HG03066 (cell line): ENCODE results near the gene NEU2.

ENCODE experiments used
- ATAC-seq: cut with Tn5 transposase; IDR thresholded peaks from one replicate; pipeline ENCODE4 v1.9.1; 2021; ENCODE audit warnings: low read depth; ENCODE audit not compliant: unreplicated experiment

The NEU2 gene

GRCh38 chr2:233072838-233073237 is 40.4 kb downstream of the NEU2 start:
- no peak for ATAC-seq

GRCh38 chr2:233074106-233074505 is 41.6 kb downstream of the NEU2 start:
- ATAC-seq: no peak

DNA sequence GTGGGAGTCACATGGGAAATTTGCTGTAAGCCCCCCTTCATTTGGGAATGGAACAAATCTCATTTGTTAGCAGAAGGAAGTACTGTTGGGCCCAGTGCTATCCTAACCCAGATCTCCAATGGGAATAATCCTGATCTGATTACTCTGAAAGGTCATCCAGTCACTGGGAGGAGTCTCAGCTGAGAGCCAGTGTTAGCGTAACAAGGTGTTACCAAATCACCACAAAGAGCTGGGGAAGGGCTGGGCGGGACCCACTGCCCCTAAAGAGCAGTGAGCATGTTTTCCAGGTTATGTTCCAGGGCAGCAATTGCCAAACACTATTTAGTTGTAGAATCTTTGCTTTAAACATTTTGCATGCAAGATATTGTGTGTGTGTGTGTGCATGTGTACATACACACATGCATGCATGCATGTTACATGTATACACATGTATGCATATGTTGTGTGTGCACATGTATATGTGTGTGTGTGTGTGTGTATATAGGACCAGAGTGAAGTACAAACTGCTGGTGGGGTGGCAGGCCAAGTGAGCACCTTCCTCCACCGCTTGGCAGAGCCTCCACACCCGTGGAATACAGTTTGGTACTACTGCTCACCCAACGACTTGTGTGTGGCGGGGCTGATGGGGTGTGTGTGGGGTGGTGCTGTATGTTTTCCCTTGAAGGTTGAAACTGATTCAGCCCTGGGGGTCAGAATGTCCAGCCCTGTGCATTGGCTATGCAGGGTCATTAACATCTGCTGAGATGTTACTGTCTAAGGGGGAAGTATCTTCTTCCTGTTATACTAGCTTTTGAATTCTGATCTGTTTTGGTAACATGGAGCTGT is 42.9 kb downstream of the NEU2 start:
- peak; percentile 33 for ATAC-seq

- ATAC-seq: peak; percentile 56
Observed at GRCh38 chr2:233075966-233076339, 43.5 kb downstream of the NEU2 start.

GRCh38 chr2:233076749-233077148 is 44.3 kb downstream of the NEU2 start:
- ATAC-seq: no peak

DNA sequence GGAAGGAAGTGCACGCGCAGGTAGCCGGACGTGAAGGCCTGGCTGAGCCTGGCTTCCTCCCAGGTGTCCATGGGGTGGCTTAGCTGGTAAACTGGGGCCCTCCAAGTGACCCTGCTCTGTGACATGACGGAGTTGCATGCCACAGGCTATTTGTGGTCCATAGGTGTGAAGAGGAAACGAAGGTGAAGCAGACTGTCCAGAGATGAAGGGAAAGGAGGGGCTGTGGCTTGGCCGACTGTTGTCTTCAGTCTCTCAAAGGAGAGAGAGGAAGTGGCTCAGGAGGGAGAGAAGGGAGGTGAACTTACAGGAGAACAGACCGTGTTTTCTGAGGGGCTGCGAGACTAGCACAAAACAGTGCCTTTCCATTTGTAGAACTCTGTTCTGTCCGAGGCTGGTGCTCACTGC is 47.0 kb downstream of the NEU2 start:
- peak; percentile 28 for ATAC-seq

DNA sequence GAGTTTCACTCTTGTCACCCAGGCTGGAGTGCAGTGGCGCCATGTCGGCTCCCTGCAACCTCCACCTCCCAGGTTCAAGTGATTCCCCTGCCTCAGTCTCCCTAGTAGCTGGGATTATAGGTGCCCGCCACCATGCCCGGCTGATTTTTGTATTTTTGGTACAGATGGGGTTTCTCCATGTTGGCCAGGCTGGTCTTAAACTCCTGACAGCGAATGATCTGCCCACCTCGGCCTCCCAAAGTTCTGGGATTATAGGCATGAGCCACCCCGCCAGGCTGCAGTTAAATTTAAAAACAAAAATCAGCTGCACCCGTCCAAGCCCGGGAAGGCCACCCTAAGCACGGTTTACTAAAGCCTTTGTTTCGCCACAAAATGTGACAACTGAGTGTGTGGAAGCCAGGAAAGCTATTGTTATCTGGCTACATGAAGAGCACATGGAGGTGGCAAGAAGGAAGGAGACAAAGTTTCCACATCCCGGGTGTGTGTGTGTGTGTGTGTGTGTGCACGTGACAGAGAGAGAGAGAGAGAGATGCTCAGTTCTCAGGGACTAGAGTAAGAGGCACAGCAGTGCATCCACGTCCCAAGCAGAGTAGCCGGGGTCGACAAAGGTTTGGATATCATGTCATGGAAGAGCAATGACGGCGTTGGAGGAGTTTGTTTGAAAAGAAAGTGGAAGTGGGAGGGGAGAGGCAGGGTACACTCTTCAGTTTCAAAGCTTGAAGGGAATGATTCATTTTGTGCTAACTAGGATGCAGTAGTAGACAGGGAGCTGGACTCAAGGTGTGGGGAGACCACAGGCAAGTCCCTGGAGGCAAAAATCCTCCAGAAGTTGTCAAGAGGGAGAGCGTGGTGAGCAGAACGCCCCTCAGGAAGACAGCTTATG is 47.7 kb downstream of the NEU2 start:
- ATAC-seq: no peak

- ATAC-seq: no peak
Observed at GRCh38 chr2:233080836-233081229, 48.4 kb downstream of the NEU2 start.

DNA sequence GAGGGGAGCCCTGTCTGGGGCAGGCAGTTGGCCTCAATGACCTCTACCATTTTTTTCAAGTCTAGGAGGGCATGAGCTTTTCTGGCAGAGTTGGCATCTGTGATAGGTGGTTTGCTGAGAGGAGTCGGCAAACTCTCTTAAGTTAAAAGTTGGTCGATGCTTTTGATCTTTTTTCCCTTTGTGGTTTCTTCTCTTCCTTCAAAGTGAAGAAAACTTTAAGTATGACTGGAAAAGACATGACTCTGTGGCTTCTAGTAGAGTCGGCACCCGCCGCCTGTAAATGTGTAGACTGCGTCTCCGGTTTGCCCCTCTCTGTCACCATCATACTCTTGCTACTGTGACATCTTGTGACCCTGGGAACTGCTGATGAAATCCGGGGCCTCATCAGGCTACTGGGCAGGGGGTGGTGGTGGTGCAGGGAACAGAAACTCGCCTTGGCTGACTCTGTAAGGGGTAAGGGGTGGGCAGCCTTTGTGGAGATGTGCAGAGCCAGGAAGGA is 48.8 kb downstream of the NEU2 start:
- no peak for ATAC-seq

DNA sequence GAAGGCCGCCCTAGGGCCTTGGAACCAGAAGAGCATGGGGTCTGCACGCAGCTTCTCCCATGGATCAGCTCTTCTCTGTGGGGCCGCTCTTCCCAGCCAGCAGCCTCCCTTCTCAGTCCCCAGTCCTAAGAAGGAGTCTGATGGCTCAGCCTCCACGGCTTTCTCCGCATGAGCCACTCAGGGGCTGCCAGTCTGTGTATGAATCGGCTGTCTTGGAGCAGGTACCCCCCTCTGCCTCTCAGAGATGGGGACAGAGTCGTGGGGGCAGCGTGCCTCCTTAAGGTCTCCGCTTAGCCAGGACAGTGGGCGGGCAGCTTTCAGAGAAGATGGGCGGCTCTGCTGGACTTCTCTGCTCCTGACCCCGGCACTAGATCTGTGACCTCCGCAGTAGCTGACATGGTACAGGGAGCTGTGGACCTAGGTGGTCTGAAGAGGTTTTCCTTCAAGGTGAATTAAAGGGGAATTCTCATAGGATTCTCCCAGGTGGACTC is 49.3 kb downstream of the NEU2 start:
- no peak for ATAC-seq

DNA sequence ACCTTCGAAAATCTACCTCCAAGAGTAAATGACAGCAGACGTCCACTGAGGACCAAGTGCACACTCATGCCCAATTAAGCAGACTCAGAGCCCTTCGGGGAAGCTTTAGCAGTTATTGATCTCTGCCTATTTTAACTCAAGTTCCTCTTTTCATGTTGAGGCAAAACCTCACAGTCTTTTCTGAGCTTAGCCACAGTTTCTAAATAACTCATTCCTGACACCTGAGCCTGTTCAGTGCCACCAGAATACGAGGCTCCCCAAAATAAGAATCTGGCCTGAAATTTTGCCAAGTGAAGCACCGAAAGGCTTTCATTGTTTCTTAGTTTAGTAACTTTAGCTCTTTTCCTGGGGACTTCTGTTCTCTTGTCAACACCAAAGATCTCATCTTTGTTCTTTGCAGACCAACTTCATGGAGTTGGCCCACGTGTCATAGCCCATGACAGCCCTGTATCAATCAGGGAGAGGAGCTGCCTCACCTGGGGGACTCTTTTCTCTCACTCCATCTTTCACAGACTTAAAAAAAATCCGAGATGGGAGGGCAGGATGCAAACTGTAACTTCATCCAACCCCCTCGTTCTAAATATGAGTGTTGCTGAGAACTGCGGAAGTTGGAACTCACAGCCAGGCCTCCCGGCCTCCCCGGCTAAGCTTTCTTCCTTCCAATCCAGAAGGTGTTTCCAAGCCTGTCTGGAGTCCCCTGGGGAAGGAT is 49.9 kb downstream of the NEU2 start:
- ATAC-seq: peak; percentile 42

GRCh38 chr2:233082931-233083755 is 50.7 kb downstream of the NEU2 start:
- no peak for ATAC-seq

GRCh38 chr2:233083782-233084181 is 51.3 kb downstream of the NEU2 start:
- ATAC-seq: no peak

GRCh38 chr2:233084488-233084887 is 52.0 kb downstream of the NEU2 start:
- no peak for ATAC-seq
